ENCODE results near the gene DPYSL4.

- TF ChIP-seq, protein P1, sequence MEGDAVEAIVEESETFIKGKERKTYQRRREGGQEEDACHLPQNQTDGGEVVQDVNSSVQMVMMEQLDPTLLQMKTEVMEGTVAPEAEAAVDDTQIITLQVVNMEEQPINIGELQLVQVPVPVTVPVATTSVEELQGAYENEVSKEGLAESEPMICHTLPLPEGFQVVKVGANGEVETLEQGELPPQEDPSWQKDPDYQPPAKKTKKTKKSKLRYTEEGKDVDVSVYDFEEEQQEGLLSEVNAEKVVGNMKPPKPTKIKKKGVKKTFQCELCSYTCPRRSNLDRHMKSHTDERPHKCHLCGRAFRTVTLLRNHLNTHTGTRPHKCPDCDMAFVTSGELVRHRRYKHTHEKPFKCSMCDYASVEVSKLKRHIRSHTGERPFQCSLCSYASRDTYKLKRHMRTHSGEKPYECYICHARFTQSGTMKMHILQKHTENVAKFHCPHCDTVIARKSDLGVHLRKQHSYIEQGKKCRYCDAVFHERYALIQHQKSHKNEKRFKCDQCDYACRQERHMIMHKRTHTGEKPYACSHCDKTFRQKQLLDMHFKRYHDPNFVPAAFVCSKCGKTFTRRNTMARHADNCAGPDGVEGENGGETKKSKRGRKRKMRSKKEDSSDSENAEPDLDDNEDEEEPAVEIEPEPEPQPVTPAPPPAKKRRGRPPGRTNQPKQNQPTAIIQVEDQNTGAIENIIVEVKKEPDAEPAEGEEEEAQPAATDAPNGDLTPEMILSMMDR (IDR thresholded peaks at IDR 0.05): no peak
- no peak for TF ChIP-seq POLR2AphosphoS5 (IDR thresholded peaks at IDR 0.05; ENCODE audit: low read depth, low read length)
Measured at GRCh38 chr10:132242103-132242840, 55.5 kb downstream of the DPYSL4 start.

Measured in Panc1 (cell line).